Retinal pigment epithelial cell (primary cell): ENCODE data around the gene CFDP1.

Experiments
- DNase-seq: peaks from one replicate; pipeline ENCODE4 v3.0.0-alpha.2; 2010; ENCODE audit warnings: low read depth
- H3K4me3 ChIP-seq: 2 replicates; pipeline ENCODE4 v1.5.1; 2011; ENCODE audit warnings: mild to moderate bottlenecking, low read length, control low read depth, moderate library complexity
- TF ChIP-seq, protein P1 (sequence below): conservative IDR thresholded peaks from 2 replicates; pipeline ENCODE4 v1.5.1; 2011; ENCODE audit warnings: low read depth, low read length, control low read depth, inconsistent platforms

Gene CFDP1

DNA sequence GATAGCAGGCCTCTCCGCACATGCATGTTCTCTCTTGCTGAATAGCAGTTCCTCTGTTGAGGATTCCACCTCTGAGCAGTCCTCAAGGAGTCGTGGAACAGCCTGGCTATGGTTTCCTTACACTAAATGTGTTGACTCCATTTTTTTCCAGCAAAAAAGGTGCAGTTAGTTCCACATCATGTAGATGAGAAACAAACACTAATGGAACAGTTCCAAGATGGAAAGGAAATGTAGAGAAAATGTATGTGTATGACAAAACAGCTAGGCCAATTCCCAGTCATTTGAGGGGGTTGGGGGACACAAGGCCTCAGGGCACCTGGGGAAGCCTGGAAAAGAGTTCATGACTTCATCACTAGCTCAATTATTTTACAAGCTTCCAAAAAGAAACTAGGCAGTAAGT lies 90.0 kb downstream of the CFDP1 start:
- no peak overlapping the region for H3K4me3 ChIP-seq
- TF ChIP-seq, protein P1, sequence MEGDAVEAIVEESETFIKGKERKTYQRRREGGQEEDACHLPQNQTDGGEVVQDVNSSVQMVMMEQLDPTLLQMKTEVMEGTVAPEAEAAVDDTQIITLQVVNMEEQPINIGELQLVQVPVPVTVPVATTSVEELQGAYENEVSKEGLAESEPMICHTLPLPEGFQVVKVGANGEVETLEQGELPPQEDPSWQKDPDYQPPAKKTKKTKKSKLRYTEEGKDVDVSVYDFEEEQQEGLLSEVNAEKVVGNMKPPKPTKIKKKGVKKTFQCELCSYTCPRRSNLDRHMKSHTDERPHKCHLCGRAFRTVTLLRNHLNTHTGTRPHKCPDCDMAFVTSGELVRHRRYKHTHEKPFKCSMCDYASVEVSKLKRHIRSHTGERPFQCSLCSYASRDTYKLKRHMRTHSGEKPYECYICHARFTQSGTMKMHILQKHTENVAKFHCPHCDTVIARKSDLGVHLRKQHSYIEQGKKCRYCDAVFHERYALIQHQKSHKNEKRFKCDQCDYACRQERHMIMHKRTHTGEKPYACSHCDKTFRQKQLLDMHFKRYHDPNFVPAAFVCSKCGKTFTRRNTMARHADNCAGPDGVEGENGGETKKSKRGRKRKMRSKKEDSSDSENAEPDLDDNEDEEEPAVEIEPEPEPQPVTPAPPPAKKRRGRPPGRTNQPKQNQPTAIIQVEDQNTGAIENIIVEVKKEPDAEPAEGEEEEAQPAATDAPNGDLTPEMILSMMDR: no peak
- no peak for DNase-seq

DNA sequence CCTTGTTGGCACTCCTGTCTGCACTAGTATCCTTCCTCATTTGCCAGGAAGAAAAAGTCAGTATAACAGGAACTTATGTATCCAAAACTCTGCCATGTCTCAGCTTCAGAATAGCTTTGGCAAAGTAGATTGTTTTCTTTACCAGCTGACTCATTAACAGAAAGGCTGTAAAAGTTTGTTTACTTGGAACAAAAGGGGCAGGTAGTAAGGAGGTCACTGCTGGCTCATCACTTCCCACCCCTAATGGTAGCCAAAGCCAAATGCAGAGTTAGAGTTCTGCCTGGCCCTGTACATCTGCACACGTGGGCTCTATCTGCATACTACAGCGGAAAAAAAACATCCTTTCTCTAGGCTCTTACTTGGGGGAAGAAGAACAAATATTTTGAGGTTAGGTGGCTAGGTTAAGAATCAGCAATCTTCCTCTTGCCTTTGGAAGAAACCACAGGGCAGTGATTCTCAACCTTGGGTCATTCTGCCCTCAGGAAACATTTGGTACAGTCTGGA lies 90.9 kb downstream of the CFDP1 start:
- TF ChIP-seq, protein P1: no peak
- no peak overlapping the region for H3K4me3 ChIP-seq
- peak; percentile 11 for DNase-seq

DNA sequence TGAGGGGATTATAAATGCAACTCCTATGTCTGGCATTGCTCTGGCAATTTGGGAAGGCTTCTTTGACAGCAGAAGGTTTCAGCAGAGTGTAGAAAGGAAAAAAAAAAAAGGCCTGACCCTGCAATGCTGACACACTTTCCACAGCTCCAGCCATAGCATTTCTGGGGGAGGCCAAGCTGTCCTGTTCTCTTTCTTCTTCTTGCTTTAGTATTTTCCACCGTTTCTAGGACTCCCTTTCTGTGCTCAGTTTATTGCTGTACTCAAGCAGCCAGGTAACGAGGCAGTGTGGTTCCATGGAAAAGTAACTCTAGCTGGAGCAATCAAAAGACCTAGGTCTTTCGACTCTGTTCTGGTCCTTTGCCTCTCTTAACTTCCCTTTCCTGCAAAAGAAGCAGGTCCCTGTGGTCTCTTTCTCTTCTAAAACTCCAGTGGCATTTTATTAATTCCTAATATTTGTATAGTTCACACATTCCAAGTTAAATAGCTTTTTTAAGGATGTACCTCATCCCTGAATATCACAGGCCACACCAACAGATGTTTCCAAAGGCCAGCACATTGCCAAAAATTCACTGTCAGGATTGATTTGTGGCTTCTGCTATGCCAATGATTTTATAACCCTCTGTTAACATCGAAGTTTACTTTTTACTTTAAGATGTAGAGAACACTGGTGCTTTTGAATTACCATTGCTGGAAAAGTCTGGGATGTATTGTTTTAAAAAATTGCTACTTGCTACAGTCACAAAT lies 91.6 kb downstream of the CFDP1 start:
- no peak overlapping the region for H3K4me3 ChIP-seq
- TF ChIP-seq, protein P1: no peak
- DNase-seq: no peak

DNA sequence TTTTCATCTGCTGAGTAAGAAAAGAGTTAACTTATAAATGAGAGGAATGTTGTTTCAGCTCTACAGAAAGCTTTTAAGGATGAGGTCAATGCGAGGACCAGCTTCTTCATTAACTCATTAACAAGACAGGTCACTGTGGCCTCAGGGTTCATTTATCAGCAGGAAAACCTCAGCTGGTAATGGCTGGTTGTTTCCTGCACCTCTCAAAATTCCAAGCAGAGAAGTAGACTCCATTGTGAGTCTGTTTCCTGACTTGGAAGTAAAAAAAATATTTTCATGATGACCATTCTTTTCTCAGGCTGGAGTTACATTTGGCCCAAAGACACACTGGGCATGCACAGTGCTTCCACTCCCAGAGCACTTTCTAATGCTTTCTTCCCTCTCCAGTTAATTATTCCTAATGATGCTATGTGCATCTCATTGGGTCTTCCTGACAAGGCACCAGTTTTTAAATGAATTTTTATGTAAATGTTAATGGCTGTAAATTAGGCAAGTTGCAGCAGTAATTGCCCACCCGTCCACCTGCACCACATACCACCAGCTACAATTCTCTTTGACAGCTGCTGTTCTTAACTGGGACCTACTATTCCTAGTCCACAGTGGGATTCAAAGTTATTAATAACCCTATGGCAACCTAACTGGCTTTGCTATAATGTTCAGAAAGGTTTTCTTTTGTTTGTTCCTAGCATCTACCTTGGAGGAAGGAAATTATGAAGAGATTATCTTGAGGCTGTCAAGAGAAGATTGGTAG lies 92.4 kb downstream of the CFDP1 start:
- TF ChIP-seq, protein P1: no peak
- DNase-seq: no peak
- no peak overlapping the region for H3K4me3 ChIP-seq

DNA sequence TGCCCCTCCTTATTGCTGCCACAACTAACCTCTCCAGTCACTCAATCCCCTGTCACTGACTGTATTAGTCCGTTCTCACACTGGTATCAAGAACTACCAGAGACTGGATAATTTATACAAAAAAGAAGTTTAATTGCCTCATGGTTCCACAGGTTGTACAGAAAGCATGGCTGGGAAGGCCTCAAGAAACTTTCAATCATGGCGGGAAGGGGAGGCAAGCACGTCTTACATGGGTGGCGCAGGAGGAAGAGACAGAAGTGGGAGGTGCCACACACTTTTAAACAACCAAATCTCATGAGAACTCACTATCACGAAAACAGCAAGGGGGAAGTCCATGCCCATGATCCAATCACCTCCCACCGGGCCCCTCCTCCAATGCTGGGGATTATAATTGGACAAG lies 95.9 kb downstream of the CFDP1 start:
- TF ChIP-seq, protein P1: no peak
- H3K4me3 ChIP-seq: no peak overlapping the region
- no peak for DNase-seq

DNA sequence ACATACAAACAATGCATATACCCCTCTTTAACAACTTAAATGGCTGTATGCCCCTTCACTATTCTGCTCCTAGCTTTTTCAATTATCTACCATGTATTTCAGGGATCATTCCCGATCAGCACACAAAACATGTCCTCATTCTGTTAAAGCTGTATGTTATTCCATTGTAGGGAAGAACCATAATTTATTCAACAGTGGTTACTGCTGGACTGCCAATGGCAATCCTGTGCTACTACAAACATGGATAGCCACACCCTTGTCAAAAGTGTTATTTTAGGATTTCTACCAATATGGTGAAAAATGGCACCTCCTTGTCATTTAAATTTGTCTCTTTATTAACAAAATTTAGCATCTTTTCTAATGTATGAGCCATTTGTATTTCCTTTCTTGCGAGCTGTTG lies 96.8 kb downstream of the CFDP1 start:
- TF ChIP-seq, protein P1: no peak
- no peak for DNase-seq

More for the DNA sequence above, 96.8 kb downstream of the CFDP1 start:
- H3K4me3 ChIP-seq: no peak overlapping the region
